ENCODE measurements around the gene ITSN1. TPM values are rescaled to one million over a fixed set of nuclear protein-coding genes. Genes with fewer than 3 reads are reported as not detected.

Gene ITSN1
- total and polyA plus RNA-seq, 8 donors: 6.0 to 83.5 (median 25.4) TPM

DNA sequence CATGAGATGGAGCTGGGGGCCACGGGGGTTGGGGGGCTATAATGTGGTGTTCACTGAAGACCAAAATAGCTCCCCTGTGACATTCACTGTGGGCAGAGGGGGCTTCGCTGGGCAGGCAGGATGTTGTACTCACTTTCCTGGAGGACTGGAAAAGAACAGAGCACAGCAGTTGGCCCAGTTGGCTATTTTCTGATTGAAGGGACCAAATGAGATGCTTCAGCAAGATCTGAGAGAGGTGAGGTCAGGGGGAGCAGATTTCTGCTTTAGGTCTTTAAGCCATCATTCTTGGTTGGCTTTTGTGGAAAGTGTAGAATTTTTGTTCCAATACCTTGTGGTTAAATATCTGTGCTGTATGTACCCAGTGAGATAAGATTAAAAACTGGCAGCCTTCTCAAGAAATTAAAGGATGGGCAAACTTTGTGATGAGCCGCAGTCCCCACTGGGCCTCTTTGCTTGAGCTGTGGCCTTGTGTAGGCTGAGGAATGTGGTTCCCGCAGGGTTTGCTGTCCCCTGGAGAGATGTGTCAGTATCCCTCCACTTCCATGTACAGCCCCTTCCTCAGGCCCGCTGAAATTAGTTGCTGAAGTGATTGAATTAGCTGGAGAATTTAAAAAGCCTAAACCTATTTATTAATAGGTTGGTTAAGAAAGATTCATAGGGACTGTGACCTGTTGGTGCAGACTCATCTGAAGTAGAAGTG lies 192.7 kb downstream of the ITSN1 start:
- no peak for DNase-seq
- intact Hi-C loops (cut with DNase I; ENCODE audit: low total_unique reads): no loop called here
- no peak overlapping the region for H3K27ac ChIP-seq
- H3K27me3 ChIP-seq: no peaks in the 10 kb centered on the region
- H3K4me3 ChIP-seq: no peak overlapping the region
- peaks cover 0 to 80% (median 71%) of the 10 kb centered on the region in 4 donors for H3K36me3 ChIP-seq
- H3K9me3 ChIP-seq: no peaks in the 10 kb centered on the region
- TF ChIP-seq EP300 (IDR thresholded peaks at IDR 0.05) (no peak), CTCF (IDR thresholded peaks at IDR 0.05) (no peak), POLR2A (IDR thresholded peaks at IDR 0.05) (no peak), POLR2AphosphoS5 (IDR thresholded peaks at IDR 0.05) (no peak)
- WGBS, 5 donors: 82 to 90% (median 84%) methylated on average over 5 of the region's 5 CpGs
- H3K4me1 ChIP-seq: no peaks in the 10 kb centered on the region

GRCh38 chr21:33835920-33836319 lies 193.6 kb downstream of the ITSN1 start:
- intact Hi-C loops (cut with DNase I; ENCODE audit: low total_unique reads): no loop called here

DNA sequence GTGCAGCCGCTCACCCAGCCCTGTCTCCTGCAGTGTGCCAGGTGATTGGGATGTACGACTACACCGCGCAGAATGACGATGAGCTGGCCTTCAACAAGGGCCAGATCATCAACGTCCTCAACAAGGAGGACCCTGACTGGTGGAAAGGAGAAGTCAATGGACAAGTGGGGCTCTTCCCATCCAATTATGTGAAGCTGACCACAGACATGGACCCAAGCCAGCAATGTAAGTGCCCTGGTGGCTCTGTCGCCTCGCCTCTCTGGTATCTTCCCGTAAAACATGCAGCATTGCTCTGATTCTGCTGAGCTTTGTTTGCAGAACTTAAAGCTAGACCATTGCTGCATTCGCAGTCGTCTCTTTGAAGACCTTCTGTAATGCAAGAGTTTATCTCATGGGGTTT lies 194.1 kb downstream of the ITSN1 start:
- TF ChIP-seq EP300 (IDR thresholded peaks at IDR 0.05): no peak
- TF ChIP-seq POLR2AphosphoS5 (IDR thresholded peaks at IDR 0.05): no peak
- no peak for TF ChIP-seq CTCF (IDR thresholded peaks at IDR 0.05)
- TF ChIP-seq POLR2A (IDR thresholded peaks at IDR 0.05): no peak
- Histone ChIP-seq H3K36me3 (peaks cover 0 to 67% (median 57%) of the 10 kb centered on the region in 4 donors), H3K27me3 (no peaks in the 10 kb centered on the region), H3K27ac (no peak overlapping the region), H3K9me3 (no peaks in the 10 kb centered on the region), H3K4me3 (no peak overlapping the region), H3K4me1 (no peaks in the 10 kb centered on the region)
- DNase-seq: no peak
- intact Hi-C loops (cut with DNase I; ENCODE audit: low total_unique reads): no loop called here
- WGBS, 5 donors: 88 to 93% (median 93%) methylated on average over 11 of the region's 11 CpGs

More at GRCh38 chr21:33835920-33836319, 193.6 kb downstream of the ITSN1 start:
- Histone ChIP-seq H3K36me3 (peaks cover 0 to 72% (median 62%) of the 10 kb centered on the region in 4 donors), H3K4me3 (no peak overlapping the region), H3K27ac (no peak overlapping the region), H3K4me1 (no peaks in the 10 kb centered on the region), H3K9me3 (no peaks in the 10 kb centered on the region), H3K27me3 (no peaks in the 10 kb centered on the region)
- no peak for TF ChIP-seq POLR2A (IDR thresholded peaks at IDR 0.05)
- no peak for TF ChIP-seq POLR2AphosphoS5 (IDR thresholded peaks at IDR 0.05)
- no peak for TF ChIP-seq CTCF (IDR thresholded peaks at IDR 0.05)
- no peak for TF ChIP-seq EP300 (IDR thresholded peaks at IDR 0.05)
- 81 to 96% (median 92%) methylated on average over 4 of the region's 4 CpGs for WGBS, 5 donors
- DNase-seq: no peak

DNA sequence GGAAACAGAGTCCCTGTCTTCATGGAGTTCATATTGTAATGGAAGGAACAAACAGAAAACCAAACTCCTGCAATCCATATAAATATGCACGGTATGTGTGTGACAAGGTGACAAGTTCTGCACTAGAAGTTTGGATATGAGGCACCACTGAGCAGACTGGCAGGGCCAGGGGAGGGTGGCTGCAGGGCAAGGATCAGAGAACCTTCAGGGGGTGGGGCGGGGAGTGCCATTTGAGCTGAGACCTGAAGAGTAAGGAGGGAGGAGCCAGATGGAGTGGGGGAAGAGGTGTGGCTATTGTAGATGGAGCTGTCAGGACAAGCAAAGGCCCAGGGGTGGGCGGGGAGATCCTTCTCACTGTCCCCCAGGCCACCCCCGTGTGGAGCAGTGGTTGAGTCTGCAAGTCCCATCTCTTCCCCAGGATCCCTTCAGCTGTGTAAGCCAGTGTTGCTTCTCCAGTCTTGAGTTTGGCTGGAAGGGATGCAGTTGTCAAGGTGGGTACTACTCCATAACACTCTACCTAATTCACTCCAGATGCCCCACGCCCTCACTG lies 196.9 kb downstream of the ITSN1 start:
- Histone ChIP-seq H3K36me3 (peaks cover 0 to 52% (median 45%) of the 10 kb centered on the region in 4 donors), H3K27ac (no peak overlapping the region), H3K4me1 (peaks cover 0 to 14% (median 5%) of the 10 kb centered on the region in 4 donors), H3K27me3 (no peaks in the 10 kb centered on the region), H3K4me3 (no peak overlapping the region), H3K9me3 (no peaks in the 10 kb centered on the region)
- TF ChIP-seq POLR2A (IDR thresholded peaks at IDR 0.05): no peak
- TF ChIP-seq POLR2AphosphoS5 (IDR thresholded peaks at IDR 0.05): no peak
- no peak for TF ChIP-seq CTCF (IDR thresholded peaks at IDR 0.05)
- TF ChIP-seq EP300 (IDR thresholded peaks at IDR 0.05): no peak
- WGBS, 5 donors: 86 to 94% (median 92%) methylated on average over 5 of the region's 5 CpGs
- intact Hi-C loops (cut with DNase I; ENCODE audit: low total_unique reads): no loop called here
- DNase-seq: no peak
